SJSA1 (cell line): ENCODE results near the gene KLHL11. TPM values are rescaled to one million over a fixed set of nuclear protein-coding genes. Genes with fewer than 3 reads are reported as not detected.
"Not testable (repeated sequence)": the region's sequence is repeated elsewhere in the genome, so short reads cannot be mapped to it uniquely, and the experiment has no call there.

ENCODE experiments used
- DNase-seq, 2 experiments: peaks; one replicate each; pipeline ENCODE4 v3.0.0-alpha.2; 2015 to 2020; ENCODE audit warnings: low spot score in 2 of 2, low read depth in 1 of 2
- H3K27ac ChIP-seq: fragments of 250-450 bp; sonication (Bioruptor Pico); 2 replicates; pipeline ENCODE4 v1.5.1; 2020; ENCODE audit warnings: mild to moderate bottlenecking, moderate library complexity
- H3K27me3 ChIP-seq: fragments of 250-450 bp; sonication (Bioruptor Pico); replicated peaks from 2 replicates; pipeline ENCODE4 v1.5.1; 2020; ENCODE audit warnings: mild to moderate bottlenecking, moderate library complexity
- H3K36me3 ChIP-seq: fragments of 250-450 bp; sonication (Bioruptor Pico); 2 replicates; pipeline ENCODE4 v1.5.1; 2020; ENCODE audit warnings: mild to moderate bottlenecking
- H3K4me1 ChIP-seq: fragments of 250-450 bp; sonication (Bioruptor Pico); replicated peaks from 2 replicates; pipeline ENCODE4 v1.6.1; 2021; ENCODE audit warnings: mild to moderate bottlenecking
- H3K4me3 ChIP-seq: fragments of 250-450 bp; sonication (Bioruptor Pico); 2 replicates; pipeline ENCODE4 v1.5.1; 2020; ENCODE audit warnings: mild to moderate bottlenecking
- H3K9me3 ChIP-seq: fragments of 250-450 bp; sonication (Bioruptor Pico); replicated peaks from 2 replicates; pipeline ENCODE4 v1.5.1; 2020; ENCODE audit warnings: mild to moderate bottlenecking
- total RNA-seq: library from RNA; depleted of rRNA; stranded (reverse); fragments of >200 nt; shearing (Covaris generic); gene quantifications from 2 replicates; pipeline ENCODE4 v1.2.3, GENCODE V29; 2014

KLHL11 gene
- total RNA-seq, 1 experiment from 2014 or later: 27.4 TPM

DNA sequence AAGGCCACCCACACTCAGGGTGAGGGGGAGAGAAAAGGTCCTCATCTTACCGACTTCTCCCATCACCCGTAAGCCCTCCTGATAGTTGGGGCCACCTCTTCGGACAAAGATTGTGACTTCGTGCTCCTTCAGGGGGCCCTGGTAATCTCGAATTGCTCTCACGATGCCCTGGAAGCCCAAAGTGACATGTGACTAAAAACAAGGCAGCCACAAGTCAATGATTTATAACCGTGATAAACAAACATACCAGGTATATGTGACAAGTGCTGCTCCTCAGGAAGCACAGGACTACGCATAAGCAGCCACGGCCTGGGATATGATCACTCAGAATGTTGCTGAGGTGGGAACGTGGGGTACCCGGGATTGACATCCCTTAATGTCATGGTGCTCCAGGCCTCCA lies 36.4 kb upstream of the KLHL11 start:
- DNase-seq: no peak
- H3K27me3 ChIP-seq: no peaks in the 10 kb centered on the region
- H3K9me3 ChIP-seq: no peaks in the 10 kb centered on the region
- peaks cover 85% of the 10 kb centered on the region for H3K36me3 ChIP-seq
- peaks cover 2% of the 10 kb centered on the region for H3K4me1 ChIP-seq
- no peak overlapping the region for H3K4me3 ChIP-seq
- H3K27ac ChIP-seq: no peak overlapping the region

- no peak for DNase-seq
- peaks cover 87% of the 10 kb centered on the region for H3K36me3 ChIP-seq
- no peak overlapping the region for H3K27ac ChIP-seq
Observed at GRCh38 chr17:41896726-41897125, 31.5 kb upstream of the KLHL11 start.

GRCh38 chr17:41895617-41896016 lies 30.4 kb upstream of the KLHL11 start:
- Histone ChIP-seq H3K36me3 (peaks cover 89% of the 10 kb centered on the region), H3K4me3 (no peak overlapping the region), H3K4me1 (peaks cover 5% of the 10 kb centered on the region; the same call in 1 of the 2 replicates), H3K9me3 (no peaks in the 10 kb centered on the region), H3K27ac (no peak overlapping the region), H3K27me3 (no peaks in the 10 kb centered on the region)
- DNase-seq: no peak

More at GRCh38 chr17:41896726-41897125, 31.5 kb upstream of the KLHL11 start:
- Histone ChIP-seq H3K4me3 (no peak overlapping the region), H3K9me3 (no peaks in the 10 kb centered on the region), H3K27me3 (no peaks in the 10 kb centered on the region), H3K4me1 (peaks cover 2% of the 10 kb centered on the region; the same call in 1 of the 2 replicates)

GRCh38 chr17:41894791-41895331 lies 29.6 kb upstream of the KLHL11 start:
- H3K27ac ChIP-seq: no peak overlapping the region
- H3K36me3 ChIP-seq: peaks cover 92% of the 10 kb centered on the region
- no peaks in the 10 kb centered on the region for H3K9me3 ChIP-seq
- no peaks in the 10 kb centered on the region for H3K27me3 ChIP-seq
- H3K4me1 ChIP-seq: peaks cover 5% of the 10 kb centered on the region; the same call in 1 of the 2 replicates
- peak in 1 of 2 experiments; percentile 15 for DNase-seq
- no peak overlapping the region for H3K4me3 ChIP-seq

DNA sequence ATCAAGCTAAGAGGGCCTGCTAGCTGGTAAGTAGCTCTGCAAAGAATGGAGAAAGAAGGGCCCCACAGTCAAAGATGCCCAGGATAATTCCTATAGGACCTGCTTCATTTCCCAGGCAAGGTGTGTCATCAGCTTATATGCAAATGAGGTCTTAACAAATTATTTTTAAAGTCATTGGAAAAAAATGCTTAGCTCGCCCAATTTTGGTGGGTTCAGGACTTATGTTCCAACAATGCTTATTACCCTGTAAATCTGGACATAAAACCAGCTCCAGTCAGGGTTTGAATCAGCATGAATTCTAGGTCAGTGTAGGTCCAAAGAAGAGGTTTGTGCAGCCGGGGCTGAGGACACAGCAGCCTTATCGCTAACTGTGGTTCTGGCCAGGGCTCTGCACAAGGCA lies 28.2 kb upstream of the KLHL11 start:
- no peaks in the 10 kb centered on the region for H3K9me3 ChIP-seq
- H3K27me3 ChIP-seq: no peaks in the 10 kb centered on the region
- no peak overlapping the region for H3K27ac ChIP-seq
- no peak overlapping the region for H3K4me3 ChIP-seq
- DNase-seq: no peak
- peaks cover 5% of the 10 kb centered on the region; the same call in 1 of the 2 replicates for H3K4me1 ChIP-seq
- peaks cover 92% of the 10 kb centered on the region for H3K36me3 ChIP-seq

DNA sequence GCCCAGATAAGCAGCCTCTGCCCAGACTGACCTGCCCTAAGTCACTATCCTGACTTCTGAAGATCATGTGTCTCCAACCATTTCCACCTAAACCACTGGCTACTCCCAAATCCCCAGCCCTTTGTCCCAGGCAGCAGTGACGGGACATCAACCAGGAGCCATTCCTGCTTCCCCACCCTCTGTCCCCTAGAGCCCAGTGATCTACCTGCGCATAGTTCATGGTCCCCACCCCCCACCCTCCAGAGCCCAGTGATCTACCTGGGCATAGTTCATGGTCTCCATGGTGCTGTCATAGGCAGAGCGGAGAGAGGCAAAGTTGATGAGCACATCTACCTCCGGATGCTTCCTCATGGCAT lies 26.8 kb upstream of the KLHL11 start:
- Histone ChIP-seq H3K27me3 (no peaks in the 10 kb centered on the region), H3K27ac (no peak overlapping the region), H3K9me3 (no peaks in the 10 kb centered on the region), H3K4me1 (peaks cover 5% of the 10 kb centered on the region; the same call in 1 of the 2 replicates), H3K4me3 (no peak overlapping the region), H3K36me3 (peaks cover 92% of the 10 kb centered on the region)
- DNase-seq: no peak

DNA sequence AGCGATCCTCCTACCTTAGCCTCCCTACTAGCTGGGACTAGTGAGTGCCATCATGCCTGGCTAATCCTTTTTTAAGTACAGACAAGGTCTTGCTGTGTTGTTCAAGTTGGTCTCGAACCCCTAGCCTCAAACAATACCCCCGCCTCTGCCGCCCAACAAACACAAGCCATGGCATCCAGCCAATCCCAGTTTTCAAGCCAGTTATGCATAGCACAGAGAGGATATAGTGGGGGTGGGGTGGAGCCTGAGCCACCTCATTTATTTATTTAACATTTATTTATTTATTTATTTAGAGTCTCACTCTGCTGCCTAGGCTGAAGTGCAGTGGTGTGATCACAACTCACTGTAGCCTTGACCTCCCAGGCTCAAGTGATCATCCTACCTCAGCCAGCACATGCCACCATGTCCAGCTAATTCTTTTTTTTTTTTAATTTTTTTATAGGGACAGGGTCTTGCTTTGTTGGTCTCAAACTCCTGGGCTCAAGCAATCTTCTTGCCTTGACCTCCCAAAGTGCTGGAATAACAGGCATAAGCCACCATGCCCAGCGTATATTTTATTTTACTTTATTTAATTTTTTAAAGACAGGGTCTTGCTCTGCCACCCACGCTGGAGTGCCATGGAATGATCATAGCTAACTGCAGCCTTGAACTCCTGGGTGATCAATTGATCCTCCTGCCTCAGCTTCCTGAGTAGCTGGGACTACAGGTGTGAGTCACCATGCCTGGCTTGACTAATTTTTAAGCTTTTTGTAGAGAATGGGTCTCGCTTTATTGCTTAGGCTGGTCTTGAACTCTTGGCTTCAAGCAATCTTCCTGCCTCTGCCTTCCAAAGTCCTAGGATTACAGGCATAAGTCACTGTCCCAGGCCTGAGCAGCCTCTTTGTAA lies 26.2 kb upstream of the KLHL11 start:
- DNase-seq: peak; percentile 22 to 56
- Histone ChIP-seq H3K36me3 (peaks cover 90% of the 10 kb centered on the region), H3K4me1 (peaks cover 5% of the 10 kb centered on the region; the same call in 1 of the 2 replicates), H3K27me3 (no peaks in the 10 kb centered on the region), H3K27ac (no peak overlapping the region), H3K4me3 (no peak overlapping the region), H3K9me3 (no peaks in the 10 kb centered on the region)

DNA sequence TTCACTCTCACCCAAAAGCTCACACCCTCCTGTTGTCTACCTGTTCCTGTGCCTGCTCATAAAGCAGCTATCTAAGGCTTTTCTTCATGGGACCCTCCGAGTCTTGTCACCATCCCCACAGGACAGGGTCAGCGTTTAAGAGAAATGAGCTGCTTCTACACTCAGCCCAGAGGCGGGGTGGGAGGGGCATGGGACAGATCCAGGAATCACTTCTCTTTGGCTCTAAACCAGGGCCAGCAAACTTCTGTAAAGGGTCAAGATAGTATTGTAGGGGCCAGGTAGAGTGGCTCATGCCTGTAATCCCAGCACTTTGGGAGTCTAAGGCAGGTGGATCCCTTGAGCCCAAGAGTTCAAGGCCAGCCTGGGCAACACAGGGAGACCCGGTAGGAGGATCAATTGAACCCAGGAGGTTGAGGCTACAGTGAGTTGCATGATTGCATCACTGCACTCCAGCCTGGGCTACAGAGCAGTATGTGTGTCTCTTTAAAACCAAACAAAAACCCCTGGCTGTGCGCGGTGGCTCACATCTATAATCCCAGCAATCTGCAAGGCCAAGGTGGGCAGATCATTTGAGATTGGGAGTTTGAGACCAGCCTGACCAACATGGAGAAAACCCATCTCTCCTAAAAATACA lies 23.2 kb upstream of the KLHL11 start:
- no peak for DNase-seq
- Histone ChIP-seq H3K4me1 (peaks cover 5% of the 10 kb centered on the region; the same call in 1 of the 2 replicates), H3K36me3 (peaks cover 93% of the 10 kb centered on the region), H3K9me3 (no peaks in the 10 kb centered on the region), H3K27me3 (no peaks in the 10 kb centered on the region), H3K4me3 (no peak overlapping the region), H3K27ac (no peak overlapping the region)

DNA sequence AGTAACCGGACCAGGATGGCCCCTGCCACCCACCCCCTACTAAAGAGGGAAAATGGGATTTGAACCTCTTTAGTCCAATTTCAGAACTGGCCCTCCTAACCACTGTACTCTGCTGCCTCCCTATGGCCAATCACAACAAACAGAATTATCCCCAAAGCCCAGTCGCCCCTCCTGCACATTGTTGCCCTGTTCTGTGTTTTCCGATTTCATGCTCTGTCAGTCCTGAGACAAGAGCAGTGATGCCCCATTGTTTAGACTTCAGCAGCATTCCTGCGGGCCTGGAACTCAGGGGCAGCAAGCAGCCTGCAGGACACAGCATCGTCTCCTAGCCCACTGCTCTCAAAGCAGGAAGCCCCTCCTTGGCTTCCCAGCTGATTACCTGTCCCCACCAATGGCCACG lies 20.5 kb upstream of the KLHL11 start:
- H3K36me3 ChIP-seq: peaks cover 85% of the 10 kb centered on the region
- no peak overlapping the region for H3K27ac ChIP-seq
- no peak overlapping the region for H3K4me3 ChIP-seq
- no peaks in the 10 kb centered on the region for H3K9me3 ChIP-seq
- no peaks in the 10 kb centered on the region for H3K27me3 ChIP-seq
- DNase-seq: no peak
- no peaks in the 10 kb centered on the region for H3K4me1 ChIP-seq

DNA sequence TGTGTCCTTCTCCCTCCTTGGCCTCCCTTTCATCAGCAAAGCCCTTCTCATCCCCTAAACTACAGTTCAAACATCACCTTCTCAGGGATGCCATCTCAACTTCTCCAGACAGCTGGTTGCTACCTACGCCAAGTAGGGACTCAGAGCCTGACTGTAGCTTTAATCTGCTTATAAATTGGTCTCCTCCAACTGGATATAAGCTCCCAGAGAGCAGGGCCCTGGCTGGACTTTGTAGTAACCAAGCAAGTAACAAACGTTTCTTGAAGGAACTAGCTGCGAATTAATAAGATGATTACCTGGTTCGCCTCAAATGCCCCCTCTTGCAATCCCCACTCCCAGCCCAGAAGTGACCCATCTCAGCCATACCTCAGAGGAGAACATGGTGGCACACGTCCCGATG lies 17.5 kb upstream of the KLHL11 start:
- DNase-seq: no peak
- no peaks in the 10 kb centered on the region for H3K27me3 ChIP-seq
- H3K4me1 ChIP-seq: no peaks in the 10 kb centered on the region
- no peaks in the 10 kb centered on the region for H3K9me3 ChIP-seq
- peaks cover 82% of the 10 kb centered on the region for H3K36me3 ChIP-seq
- H3K27ac ChIP-seq: no peak overlapping the region
- H3K4me3 ChIP-seq: no peak overlapping the region

- no peak overlapping the region for H3K4me3 ChIP-seq
- H3K27ac ChIP-seq: no peak overlapping the region
- H3K9me3 ChIP-seq: no peaks in the 10 kb centered on the region
- no peaks in the 10 kb centered on the region for H3K4me1 ChIP-seq
- no peak for DNase-seq
- H3K27me3 ChIP-seq: no peaks in the 10 kb centered on the region
- peaks cover 69% of the 10 kb centered on the region for H3K36me3 ChIP-seq
Observed at GRCh38 chr17:41880130-41880529, 14.9 kb upstream of the KLHL11 start.

DNA sequence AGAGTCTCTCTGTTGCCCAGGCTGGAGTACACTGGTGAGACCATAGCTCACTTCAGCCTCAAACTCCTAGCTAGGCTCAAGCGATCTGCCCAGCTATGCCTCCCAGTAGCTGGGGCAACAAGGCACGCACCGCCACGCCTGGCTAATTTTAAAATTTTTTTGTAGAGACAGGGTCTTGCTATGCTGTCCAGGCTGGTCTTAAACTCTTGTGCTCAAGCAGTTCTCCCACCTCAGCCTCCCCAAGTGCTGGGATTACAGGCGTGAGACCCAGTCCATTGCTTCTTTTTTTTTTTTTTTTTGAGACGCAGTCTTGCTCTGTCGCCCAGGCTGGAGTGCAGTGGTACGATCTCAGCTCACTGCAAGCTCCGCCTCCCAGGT lies 9.1 kb upstream of the KLHL11 start:
- not testable (repeated sequence) for H3K27ac ChIP-seq, DNase-seq, H3K4me3 ChIP-seq, H3K4me1 ChIP-seq, H3K9me3 ChIP-seq, H3K27me3 ChIP-seq
- peaks cover 78% of the 10 kb centered on the region for H3K36me3 ChIP-seq

DNA sequence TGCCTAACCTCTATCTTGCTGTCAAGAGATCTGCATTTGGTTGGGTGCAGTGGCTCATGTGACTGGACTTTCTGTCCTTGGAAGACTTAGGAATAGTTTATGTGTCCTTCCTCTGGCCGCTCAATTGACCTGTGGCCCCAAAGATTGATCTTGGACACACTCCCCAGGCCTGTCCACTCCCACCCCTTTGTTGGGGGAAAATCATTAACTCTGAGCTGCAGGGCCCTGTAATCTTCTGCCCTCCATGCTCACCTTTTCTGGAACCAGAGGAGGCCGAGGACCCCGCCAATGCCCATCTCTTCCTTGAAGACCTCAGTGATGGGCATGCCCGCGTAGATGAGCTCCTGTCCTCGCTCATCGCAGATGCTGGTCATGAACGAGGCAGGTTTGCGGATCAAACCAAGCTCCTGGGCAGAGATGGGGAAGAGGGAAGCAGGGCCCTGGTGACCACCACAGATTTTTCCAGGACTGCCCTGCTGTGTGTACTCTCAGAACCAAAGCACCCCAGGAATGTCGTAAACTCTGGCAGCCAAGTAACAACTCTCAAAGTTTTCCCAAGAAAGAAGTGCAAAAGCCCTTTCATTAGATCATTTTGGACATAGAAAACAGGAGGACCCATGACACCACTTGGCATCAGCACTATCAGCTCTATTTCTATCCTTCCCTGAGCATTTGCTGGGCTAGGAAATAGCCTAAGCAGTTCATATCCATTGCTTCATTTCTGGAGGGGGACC lies 8.5 kb upstream of the KLHL11 start:
- Histone ChIP-seq H3K36me3 (peaks cover 77% of the 10 kb centered on the region), H3K27me3 (no peaks in the 10 kb centered on the region), H3K27ac (no peak overlapping the region), H3K9me3 (no peaks in the 10 kb centered on the region), H3K4me3 (no peak overlapping the region), H3K4me1 (no peaks in the 10 kb centered on the region)
- no peak for DNase-seq
